LoVo (cell line): ENCODE measurements around the gene FCRL6.

Experiments used
- DNase-seq: peaks from one replicate; pipeline ENCODE4 v3.0.0-alpha.2; 2016; ENCODE audit warnings: low spot score

FCRL6 gene

GRCh38 chr1:159800177-159800930 is 1.8 kb upstream of the FCRL6 start:
- no peak for DNase-seq

GRCh38 chr1:159803956-159804689 is 2.0 kb downstream of the FCRL6 start:
- DNase-seq, result no peak

GRCh38 chr1:159804924-159805323 is 2.8 kb downstream of the FCRL6 start:
- no peak for DNase-seq

GRCh38 chr1:159815926-159816325 is 13.8 kb downstream of the FCRL6 start:
- no peak for DNase-seq

- DNase-seq, result no peak
These were observed 15.3 kb downstream of the FCRL6 start for GRCh38 chr1:159817276-159818041.

GRCh38 chr1:159821171-159821867 is 19.2 kb downstream of the FCRL6 start:
- no peak for DNase-seq

GRCh38 chr1:159823406-159823805 is 21.2 kb downstream of the FCRL6 start:
- DNase-seq, result no peak

GRCh38 chr1:159825564-159825963 is 23.4 kb downstream of the FCRL6 start:
- DNase-seq, result no peak

GRCh38 chr1:159826441-159827101 is 24.4 kb downstream of the FCRL6 start, which contains the start of gene SLAMF8:
Gene SLAMF8 (plus strand): TSS chr1:159826873. CDS start chr1:159826899, 26 bp downstream.
- DNase-seq, result no peak

GRCh38 chr1:159827102-159827490 is 24.9 kb downstream of the FCRL6 start:
- DNase-seq, result no peak

- DNase-seq, result no peak
These were observed 25.4 kb downstream of the FCRL6 start for GRCh38 chr1:159827549-159827948.

- no peak for DNase-seq
These were observed 26.0 kb downstream of the FCRL6 start for GRCh38 chr1:159828176-159828575.

GRCh38 chr1:159828581-159829272 is 26.6 kb downstream of the FCRL6 start:
- DNase-seq, result no peak

- DNase-seq, result no peak
These were observed 27.1 kb downstream of the FCRL6 start for GRCh38 chr1:159829273-159829634.

GRCh38 chr1:159829822-159830465 is 27.8 kb downstream of the FCRL6 start:
- DNase-seq, result no peak

GRCh38 chr1:159830722-159831121 is 28.6 kb downstream of the FCRL6 start:
- DNase-seq, result no peak

GRCh38 chr1:159831412-159832141 is 29.4 kb downstream of the FCRL6 start:
- no peak for DNase-seq

GRCh38 chr1:159832309-159832708 is 30.1 kb downstream of the FCRL6 start:
- no peak for DNase-seq

GRCh38 chr1:159835356-159835755 is 33.2 kb downstream of the FCRL6 start:
- no peak for DNase-seq
